OCI-LY1 (cell line): ENCODE data around the gene CHMP1A.
A peak's percentile ranks its signal among the peaks of the same experiment; 100 is the strongest.

ENCODE experiments used
- H2AFZ ChIP-seq: fragments of 200-600 bp; sonication (generic), shearing (Covaris generic); 2 replicates; pipeline ENCODE4 v1.6.0; 2014; ENCODE audit warnings: antibody characterized with exemption, mild to moderate bottlenecking, low read length
- H3F3A ChIP-seq: fragments of 200-600 bp; sonication (generic), shearing (Covaris generic); 2 replicates; pipeline ENCODE4 v1.6.0; 2014; ENCODE audit warnings: mild to moderate bottlenecking, antibody characterized with exemption, low read length, moderate library complexity; ENCODE audit not compliant: insufficient read depth
- H3K27ac ChIP-seq: fragments of 200-600 bp; sonication (generic); 2 replicates; pipeline ENCODE4 v1.5.1; 2014; ENCODE audit warnings: low read length, mixed run types, mild to moderate bottlenecking, low read depth; ENCODE audit not compliant: poor library complexity, severe bottlenecking
- H3K27me3 ChIP-seq: fragments of 200-600 bp; sonication (generic); 2 replicates; pipeline ENCODE4 v1.6.0; 2014; ENCODE audit warnings: antibody characterized with exemption, mild to moderate bottlenecking, low read length, moderate library complexity; ENCODE audit not compliant: insufficient read depth
- H3K36me3 ChIP-seq: fragments of 200-600 bp; sonication (generic); 2 replicates; pipeline ENCODE4 v1.6.1; 2014; ENCODE audit warnings: mild to moderate bottlenecking, antibody characterized with exemption, low read length, moderate library complexity, mixed read lengths; ENCODE audit not compliant: insufficient read depth
- H3K4me1 ChIP-seq: fragments of 200-600 bp; sonication (generic); 2 replicates; pipeline ENCODE4 v1.5.1; 2014; ENCODE audit warnings: mild to moderate bottlenecking, low read length, moderate library complexity; ENCODE audit not compliant: insufficient read depth, severe bottlenecking
- H3K4me2 ChIP-seq: fragments of 200-600 bp; sonication (generic), shearing (Covaris generic); 2 replicates; pipeline ENCODE4 v1.6.1; 2014; ENCODE audit warnings: low read length
- H3K4me3 ChIP-seq: fragments of 200-600 bp; sonication (generic); 2 replicates; pipeline ENCODE4 v1.5.1; 2014; ENCODE audit warnings: low read length, low read depth, mild to moderate bottlenecking, mixed read lengths; ENCODE audit not compliant: poor library complexity, severe bottlenecking
- H3K79me2 ChIP-seq: fragments of 200-600 bp; shearing (Covaris generic); 2 replicates; pipeline ENCODE4 v1.6.1; 2016; ENCODE audit warnings: mixed run types, low read length, mixed read lengths; ENCODE audit not compliant: insufficient read depth
- H3K9ac ChIP-seq: fragments of 200-600 bp; sonication (generic), shearing (Covaris generic); 2 replicates; pipeline ENCODE4 v1.6.1; 2014; ENCODE audit warnings: mild to moderate bottlenecking, low read length, mixed read lengths
- H3K9me2 ChIP-seq: fragments of 200-600 bp; sonication (generic), shearing (Covaris generic); 2 replicates; pipeline ENCODE4 v1.6.1; 2014; ENCODE audit warnings: low read depth, mild to moderate bottlenecking, low read length, mixed read lengths
- H3K9me3 ChIP-seq: fragments of 200-600 bp; shearing (Covaris generic); 2 replicates; pipeline ENCODE4 v1.6.1; 2014; ENCODE audit warnings: low read length, mixed read lengths
- H4K20me1 ChIP-seq: fragments of 200-600 bp; sonication (generic), shearing (Covaris generic); 2 replicates; pipeline ENCODE4 v1.6.0; 2016; ENCODE audit warnings: mild to moderate bottlenecking, low read length; ENCODE audit not compliant: insufficient read depth
- EZH2 ChIP-seq: fragments of 200-600 bp; sonication (generic), shearing (Covaris generic); IDR thresholded peaks from 2 replicates; pipeline ENCODE4 v1.8.0; 2017; ENCODE audit warnings: borderline replicate concordance, mixed run types, mild to moderate bottlenecking, antibody characterized with exemption, low read length, moderate library complexity, mixed read lengths
- TF ChIP-seq, protein P1 (sequence below): fragments of 200-600 bp; sonication (generic), shearing (Covaris generic); IDR thresholded peaks from 2 replicates; pipeline ENCODE4 v1.5.1; 2017; ENCODE audit warnings: mild to moderate bottlenecking, antibody characterized with exemption, low read length, moderate library complexity, mixed read lengths

CHMP1A gene

DNA sequence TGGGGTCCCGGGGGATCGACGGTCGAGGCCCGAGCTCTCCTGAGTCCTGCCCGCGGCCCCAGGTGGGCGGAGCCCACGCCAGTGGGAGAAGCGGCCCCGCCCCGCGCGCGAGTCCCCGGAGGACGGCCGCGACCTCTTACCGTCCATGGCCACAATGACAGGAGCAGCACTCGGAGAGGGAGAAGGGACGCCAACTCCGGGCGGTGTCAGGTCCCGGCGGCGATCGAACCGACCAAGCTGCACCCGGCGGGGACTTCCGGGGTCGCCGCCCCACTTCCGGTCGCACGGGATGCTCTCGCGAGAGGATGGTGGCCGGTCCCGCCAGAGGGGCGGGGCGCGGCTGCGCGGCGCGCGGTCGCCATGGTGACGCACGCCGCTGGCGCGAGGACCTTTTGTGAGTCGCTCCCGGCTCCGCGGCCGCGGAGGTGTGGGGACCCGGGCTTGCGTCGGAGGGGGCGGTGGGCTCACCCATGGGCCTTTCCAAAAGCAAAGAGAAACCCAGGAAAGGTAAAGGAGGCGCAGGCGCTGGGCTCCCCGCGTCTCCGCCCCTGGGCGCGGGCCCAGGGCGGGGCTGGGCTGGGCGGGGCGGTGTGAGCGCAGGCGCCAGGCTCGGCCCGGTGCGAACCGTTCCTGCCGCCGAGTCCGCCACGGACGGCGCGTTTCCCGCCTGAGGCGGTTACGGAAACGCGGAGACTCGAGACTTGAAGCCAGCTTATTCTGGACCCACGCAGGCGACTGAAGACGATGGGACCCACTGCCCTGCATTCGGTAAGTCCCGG is at the start of gene CHMP1A, which contains the start of gene SPATA33:
CHMP1A (minus strand) TSS at position 267 of the 779 bp plus-strand sequence; CDS start at position 147, 120 bp downstream.
SPATA33 (plus strand) TSS at position 395 of the 779 bp plus-strand sequence; CDS start at position 471, 76 bp downstream.
- Histone ChIP-seq H3K4me3 (peak within 1 kb of the TSS; percentile 98), H4K20me1 (no peaks in the 10 kb centered on the region), H3K27ac (peak within 1 kb of the TSS; percentile 62), H3K36me3 (peaks cover 41% of the 10 kb centered on the region), H2AFZ (peak within 1 kb of the TSS; percentile 89; the same call in 1 of the 2 replicates), H3K27me3 (no peaks in the 10 kb centered on the region), H3K9me3 (no peaks in the 10 kb centered on the region), H3K9me2 (no peaks in the 10 kb centered on the region), H3F3A (no peaks in the 10 kb centered on the region), H3K9ac (peak within 1 kb of the TSS; percentile 99), H3K79me2 (peaks cover 21% of the 10 kb centered on the region), H3K4me1 (peaks cover 23% of the 10 kb centered on the region), H3K4me2 (peak within 1 kb of the TSS; percentile 97)
- TF ChIP-seq, protein P1, sequence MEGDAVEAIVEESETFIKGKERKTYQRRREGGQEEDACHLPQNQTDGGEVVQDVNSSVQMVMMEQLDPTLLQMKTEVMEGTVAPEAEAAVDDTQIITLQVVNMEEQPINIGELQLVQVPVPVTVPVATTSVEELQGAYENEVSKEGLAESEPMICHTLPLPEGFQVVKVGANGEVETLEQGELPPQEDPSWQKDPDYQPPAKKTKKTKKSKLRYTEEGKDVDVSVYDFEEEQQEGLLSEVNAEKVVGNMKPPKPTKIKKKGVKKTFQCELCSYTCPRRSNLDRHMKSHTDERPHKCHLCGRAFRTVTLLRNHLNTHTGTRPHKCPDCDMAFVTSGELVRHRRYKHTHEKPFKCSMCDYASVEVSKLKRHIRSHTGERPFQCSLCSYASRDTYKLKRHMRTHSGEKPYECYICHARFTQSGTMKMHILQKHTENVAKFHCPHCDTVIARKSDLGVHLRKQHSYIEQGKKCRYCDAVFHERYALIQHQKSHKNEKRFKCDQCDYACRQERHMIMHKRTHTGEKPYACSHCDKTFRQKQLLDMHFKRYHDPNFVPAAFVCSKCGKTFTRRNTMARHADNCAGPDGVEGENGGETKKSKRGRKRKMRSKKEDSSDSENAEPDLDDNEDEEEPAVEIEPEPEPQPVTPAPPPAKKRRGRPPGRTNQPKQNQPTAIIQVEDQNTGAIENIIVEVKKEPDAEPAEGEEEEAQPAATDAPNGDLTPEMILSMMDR = no peak
- no peak for TF ChIP-seq EZH2

DNA sequence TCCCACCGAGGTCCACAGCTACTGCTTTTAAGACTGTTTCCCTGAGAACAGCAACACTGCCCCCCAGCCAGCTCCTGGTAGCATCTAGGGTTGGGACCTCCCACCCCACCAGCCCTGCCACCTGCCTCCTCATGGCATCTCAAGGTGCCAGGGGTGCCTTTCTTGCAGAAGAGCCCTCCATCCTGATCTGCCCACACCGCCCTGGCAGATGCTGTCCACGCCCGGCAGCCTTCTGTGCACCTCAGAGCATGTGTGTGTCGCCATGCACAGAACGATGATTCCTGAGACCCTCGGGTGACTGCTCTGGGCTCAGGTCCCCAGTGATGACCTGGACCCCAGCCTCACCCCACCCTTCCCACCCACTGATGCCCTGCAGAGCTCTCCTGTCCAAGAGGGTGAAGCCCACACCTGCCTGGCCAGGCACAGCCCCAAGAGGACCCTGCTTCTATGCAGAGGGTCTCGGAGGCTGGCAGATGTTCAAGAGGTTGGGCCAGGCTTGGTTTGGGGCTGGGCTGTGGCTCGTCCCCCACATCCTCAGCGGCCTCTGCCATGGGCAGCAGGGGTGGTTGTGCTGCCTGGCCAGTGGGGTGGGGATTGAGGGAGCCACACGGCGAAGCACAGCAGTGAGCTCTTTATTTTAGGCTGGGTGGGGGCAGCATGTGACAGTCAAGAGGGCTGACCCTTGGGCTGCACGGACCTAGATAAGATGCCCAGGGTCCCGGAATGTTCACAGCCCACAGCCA is 49.2 kb upstream of the CHMP1A start:
- H4K20me1 ChIP-seq = no peaks in the 10 kb centered on the region
- H3K36me3 ChIP-seq = no peaks in the 10 kb centered on the region
- H3K9me3 ChIP-seq = no peaks in the 10 kb centered on the region
- no peak overlapping the region for H3K27ac ChIP-seq
- no peaks in the 10 kb centered on the region for H3K79me2 ChIP-seq
- H3K9ac ChIP-seq = peak overlapping the region; percentile 52; the same call in 1 of the 2 replicates
- peak overlapping the region; percentile 37 for H3K4me3 ChIP-seq
- H3K4me2 ChIP-seq = peak overlapping the region; percentile 66
- TF ChIP-seq, protein P1 = no peak
- no peak for TF ChIP-seq EZH2
- H3K27me3 ChIP-seq = 0 out of 2 replicates have a peak, but pooled peaks cover 5% of the 10 kb centered on the region
- no peaks in the 10 kb centered on the region for H3K9me2 ChIP-seq
- H2AFZ ChIP-seq = no peak overlapping the region
- no peaks in the 10 kb centered on the region for H3F3A ChIP-seq
- peaks cover 15% of the 10 kb centered on the region for H3K4me1 ChIP-seq

DNA sequence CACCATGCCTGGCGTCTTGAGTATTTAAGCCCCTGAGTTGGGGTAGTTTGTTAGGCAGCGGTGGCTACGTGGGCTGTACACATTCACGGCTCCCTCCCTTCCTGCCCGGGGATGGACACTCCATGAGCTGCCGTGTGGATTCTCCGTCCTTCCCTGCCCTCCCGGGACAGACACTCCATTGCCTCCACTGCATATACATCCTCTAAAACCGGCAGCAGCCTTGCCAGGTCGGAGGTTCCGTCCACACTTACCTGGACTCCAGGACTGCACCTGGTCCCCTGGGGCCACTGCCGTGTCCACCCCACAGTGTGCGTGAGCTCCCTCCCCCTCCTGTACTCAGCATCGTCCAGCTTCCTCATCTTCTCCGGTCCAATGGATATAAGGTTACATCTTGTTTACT is 47.5 kb upstream of the CHMP1A start:
- Histone ChIP-seq H3K27ac (no peak overlapping the region), H3F3A (no peaks in the 10 kb centered on the region), H3K9ac (no peak overlapping the region), H3K9me2 (no peaks in the 10 kb centered on the region), H3K79me2 (no peaks in the 10 kb centered on the region), H4K20me1 (no peaks in the 10 kb centered on the region), H3K4me3 (no peak overlapping the region), H3K36me3 (no peaks in the 10 kb centered on the region), H3K9me3 (no peaks in the 10 kb centered on the region), H2AFZ (no peak overlapping the region), H3K4me1 (peaks cover 27% of the 10 kb centered on the region), H3K27me3 (0 out of 2 replicates have a peak, but pooled peaks cover 5% of the 10 kb centered on the region), H3K4me2 (no peak overlapping the region)
- TF ChIP-seq, protein P1 = no peak
- TF ChIP-seq EZH2 = no peak
